ENCODE measurements around the gene MYO1D.

- TF ChIP-seq, protein P1, sequence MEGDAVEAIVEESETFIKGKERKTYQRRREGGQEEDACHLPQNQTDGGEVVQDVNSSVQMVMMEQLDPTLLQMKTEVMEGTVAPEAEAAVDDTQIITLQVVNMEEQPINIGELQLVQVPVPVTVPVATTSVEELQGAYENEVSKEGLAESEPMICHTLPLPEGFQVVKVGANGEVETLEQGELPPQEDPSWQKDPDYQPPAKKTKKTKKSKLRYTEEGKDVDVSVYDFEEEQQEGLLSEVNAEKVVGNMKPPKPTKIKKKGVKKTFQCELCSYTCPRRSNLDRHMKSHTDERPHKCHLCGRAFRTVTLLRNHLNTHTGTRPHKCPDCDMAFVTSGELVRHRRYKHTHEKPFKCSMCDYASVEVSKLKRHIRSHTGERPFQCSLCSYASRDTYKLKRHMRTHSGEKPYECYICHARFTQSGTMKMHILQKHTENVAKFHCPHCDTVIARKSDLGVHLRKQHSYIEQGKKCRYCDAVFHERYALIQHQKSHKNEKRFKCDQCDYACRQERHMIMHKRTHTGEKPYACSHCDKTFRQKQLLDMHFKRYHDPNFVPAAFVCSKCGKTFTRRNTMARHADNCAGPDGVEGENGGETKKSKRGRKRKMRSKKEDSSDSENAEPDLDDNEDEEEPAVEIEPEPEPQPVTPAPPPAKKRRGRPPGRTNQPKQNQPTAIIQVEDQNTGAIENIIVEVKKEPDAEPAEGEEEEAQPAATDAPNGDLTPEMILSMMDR (IDR thresholded peaks at IDR 0.05): no peak
- no peak for TF ChIP-seq EZH2 (IDR thresholded peaks at IDR 0.05; ENCODE audit: borderline replicate concordance, insufficient read depth, low read depth, low read length, poor library complexity, severe bottlenecking)
Measured at GRCh38 chr17:32602396-32602795, 274.5 kb downstream of the MYO1D start.
